Fibroblast of mammary gland (primary cell): ENCODE measurements around the gene SLC12A2.

ENCODE experiments used
- DNase-seq: peaks from one replicate; pipeline ENCODE4 v3.0.0-alpha.2; 2010; ENCODE audit warnings: low read depth
- H3K4me3 ChIP-seq: 2 replicates; pipeline ENCODE4 v1.5.1; 2011; ENCODE audit warnings: low read depth, mild to moderate bottlenecking, low read length, moderate library complexity; ENCODE audit not compliant: control insufficient read depth
- TF ChIP-seq, protein P1 (sequence below): conservative IDR thresholded peaks from 2 replicates; pipeline ENCODE4 v1.5.1; 2011; ENCODE audit warnings: low read depth, low read length, inconsistent platforms; ENCODE audit not compliant: control insufficient read depth, insufficient read depth

SLC12A2 gene

DNA sequence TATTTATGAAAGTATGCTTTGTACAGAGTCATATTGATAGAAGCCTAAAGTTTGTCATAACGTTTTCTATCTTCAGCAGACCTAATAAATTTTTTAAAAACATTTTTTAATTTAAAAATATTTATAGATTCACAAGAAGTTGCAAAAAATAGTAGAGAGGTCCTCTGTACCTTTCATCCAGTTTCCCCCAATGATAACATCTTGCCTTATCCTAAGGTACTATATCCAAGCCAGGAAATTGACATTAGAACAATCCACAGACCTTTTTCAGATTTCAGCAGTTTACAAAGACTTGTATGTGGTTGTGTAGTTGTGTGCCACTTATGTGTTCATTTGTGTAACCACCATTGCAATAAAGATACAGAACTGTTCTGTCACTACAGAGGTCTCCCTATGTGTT, 88.5 kb downstream of the SLC12A2 start:
- TF ChIP-seq, protein P1, sequence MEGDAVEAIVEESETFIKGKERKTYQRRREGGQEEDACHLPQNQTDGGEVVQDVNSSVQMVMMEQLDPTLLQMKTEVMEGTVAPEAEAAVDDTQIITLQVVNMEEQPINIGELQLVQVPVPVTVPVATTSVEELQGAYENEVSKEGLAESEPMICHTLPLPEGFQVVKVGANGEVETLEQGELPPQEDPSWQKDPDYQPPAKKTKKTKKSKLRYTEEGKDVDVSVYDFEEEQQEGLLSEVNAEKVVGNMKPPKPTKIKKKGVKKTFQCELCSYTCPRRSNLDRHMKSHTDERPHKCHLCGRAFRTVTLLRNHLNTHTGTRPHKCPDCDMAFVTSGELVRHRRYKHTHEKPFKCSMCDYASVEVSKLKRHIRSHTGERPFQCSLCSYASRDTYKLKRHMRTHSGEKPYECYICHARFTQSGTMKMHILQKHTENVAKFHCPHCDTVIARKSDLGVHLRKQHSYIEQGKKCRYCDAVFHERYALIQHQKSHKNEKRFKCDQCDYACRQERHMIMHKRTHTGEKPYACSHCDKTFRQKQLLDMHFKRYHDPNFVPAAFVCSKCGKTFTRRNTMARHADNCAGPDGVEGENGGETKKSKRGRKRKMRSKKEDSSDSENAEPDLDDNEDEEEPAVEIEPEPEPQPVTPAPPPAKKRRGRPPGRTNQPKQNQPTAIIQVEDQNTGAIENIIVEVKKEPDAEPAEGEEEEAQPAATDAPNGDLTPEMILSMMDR, result no peak
- no peak overlapping the region for H3K4me3 ChIP-seq
- DNase-seq, result no peak

DNA sequence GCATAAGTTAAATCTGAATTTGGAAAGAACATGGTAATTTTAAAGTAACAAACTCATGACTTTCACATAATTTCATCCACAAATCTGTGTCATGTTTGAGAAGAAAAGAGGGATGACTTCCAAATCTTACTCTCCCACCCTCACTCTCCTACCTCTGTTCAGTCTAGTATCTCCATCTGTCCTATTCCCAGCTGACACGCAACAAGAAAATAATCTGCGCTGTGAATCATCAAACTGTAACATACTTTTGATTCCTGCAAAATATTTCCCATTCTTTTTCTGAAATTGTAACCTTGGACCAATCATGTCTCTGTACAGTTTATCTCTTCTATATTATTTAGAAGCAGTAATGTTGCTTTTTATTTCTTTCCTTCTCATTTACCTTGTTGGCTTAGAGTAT, 91.4 kb downstream of the SLC12A2 start:
- TF ChIP-seq, protein P1, result no peak
- DNase-seq, result peak; percentile 49

DNA sequence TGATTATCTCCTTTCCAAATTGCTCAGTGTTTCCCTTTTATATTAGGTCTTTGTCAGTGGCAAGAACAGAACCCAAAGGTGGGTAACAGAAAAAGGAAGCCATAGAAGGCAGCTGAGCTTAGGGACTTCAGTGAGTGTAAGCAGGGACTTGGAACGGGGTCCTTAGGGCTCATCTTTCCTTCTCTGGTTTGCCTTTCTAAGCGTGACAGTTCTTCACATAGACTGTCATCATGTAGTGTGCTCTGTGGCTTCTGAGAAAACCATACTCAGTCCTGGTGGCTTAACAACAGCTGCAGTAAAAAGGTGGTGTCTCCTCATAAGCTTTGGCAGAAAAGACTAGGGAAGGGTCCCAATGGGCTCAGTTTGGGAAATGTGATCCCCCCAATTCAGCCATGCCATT, 108.8 kb downstream of the SLC12A2 start:
- no peak overlapping the region for H3K4me3 ChIP-seq
- no peak for DNase-seq
- TF ChIP-seq, protein P1, result no peak

More for the DNA sequence above, 91.4 kb downstream of the SLC12A2 start:
- no peak overlapping the region for H3K4me3 ChIP-seq

DNA sequence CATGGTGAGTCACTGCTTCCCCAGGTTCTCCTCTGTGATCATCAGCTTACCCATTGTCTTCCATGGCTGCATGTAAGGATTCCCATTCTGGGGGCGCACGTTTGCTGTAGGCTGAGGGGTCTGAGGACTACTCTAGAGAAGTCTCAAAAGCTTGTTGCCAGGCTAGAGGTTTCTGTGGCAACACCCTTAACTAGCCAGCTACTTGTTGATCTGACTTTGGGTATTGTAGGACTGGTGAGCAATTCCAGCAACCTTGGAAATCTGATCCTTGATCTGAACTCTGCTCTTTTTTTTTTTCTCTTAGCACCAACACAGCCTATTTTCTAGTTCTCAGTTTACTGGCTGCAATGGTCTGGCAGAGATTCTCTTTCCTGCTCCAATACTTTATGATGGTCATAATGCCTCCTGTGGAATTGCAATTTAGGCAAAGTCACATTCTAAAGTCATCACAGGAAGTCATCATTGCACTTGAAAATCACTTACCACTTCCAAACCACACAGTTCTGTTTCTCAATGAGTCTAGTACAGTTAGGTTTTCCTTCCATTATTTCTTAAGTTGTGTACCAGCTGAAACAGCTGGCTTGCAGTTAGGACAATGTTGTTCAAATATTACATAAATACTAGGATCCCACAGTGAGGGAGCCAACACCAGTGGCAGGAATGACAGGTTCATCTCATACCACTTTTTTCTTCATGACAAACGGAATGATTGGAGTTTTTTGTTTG, 110.3 kb downstream of the SLC12A2 start:
- DNase-seq, result no peak

DNA sequence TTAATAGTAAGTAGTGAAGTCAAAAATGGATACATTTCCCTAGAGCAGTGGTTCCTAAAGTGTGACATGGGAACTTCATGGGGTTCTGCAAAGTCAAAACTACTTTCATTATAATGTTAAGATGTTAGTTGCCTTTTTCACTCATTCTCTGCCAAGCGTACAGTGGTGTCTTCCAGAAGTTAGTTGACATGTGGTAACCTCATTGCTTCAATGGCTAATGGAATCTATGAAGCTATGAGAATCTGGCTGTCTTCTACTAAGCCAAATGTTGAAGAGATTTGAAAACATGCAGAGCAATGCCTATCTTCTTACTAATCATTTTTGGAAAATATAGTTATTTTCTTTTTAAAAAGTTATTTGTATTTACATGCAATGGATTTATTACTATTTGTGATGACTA, 111.8 kb downstream of the SLC12A2 start:
- TF ChIP-seq, protein P1, result no peak
- no peak for DNase-seq
- no peak overlapping the region for H3K4me3 ChIP-seq

More for the DNA sequence above, 110.3 kb downstream of the SLC12A2 start:
- TF ChIP-seq, protein P1, result no peak
- H3K4me3 ChIP-seq, result no peak overlapping the region

DNA sequence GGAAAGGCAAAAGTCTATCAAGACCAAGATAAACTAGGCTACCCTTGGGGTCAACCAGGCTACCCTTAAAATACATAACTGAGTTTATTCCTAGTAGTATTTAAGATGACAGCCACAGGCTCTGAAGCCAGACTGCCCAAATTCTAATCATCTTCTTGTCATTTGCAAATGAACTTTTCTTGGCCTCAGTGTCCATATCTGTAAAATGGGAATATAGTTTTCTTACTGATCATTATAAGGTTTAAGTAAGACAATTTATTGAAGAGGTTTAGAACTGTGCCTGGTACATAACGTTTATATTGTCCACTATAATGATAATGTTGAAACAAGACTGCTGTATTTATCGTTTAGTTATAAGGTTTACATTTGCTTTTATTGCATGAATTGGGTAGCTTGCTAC, 112.5 kb downstream of the SLC12A2 start:
- no peak for DNase-seq
- H3K4me3 ChIP-seq, result no peak overlapping the region
- TF ChIP-seq, protein P1, result no peak
